MCF 10A (cell line): Measurements from ENCODE around the gene SLC25A36. TPM values are rescaled to one million over a fixed set of nuclear protein-coding genes. Genes with fewer than 3 reads are reported as not detected.
"Not testable (repeated sequence)": the region's sequence is repeated elsewhere in the genome, so short reads cannot be mapped to it uniquely, and the experiment has no call there.

ENCODE experiments used
- BruUV-seq: library from RNA; stranded (reverse); fragments of 400-500 nt; replicated peaks from 2 replicates; lab custom pipeline; 2021; lab: Mats Ljungman, UMichigan
- CTCF ChIA-PET: fragments of 300-600 bp; sonication (Branson Sonifier 250); formaldehyde crosslinking; extraction: SDS; loops from one replicate; lab custom pipeline; 2021; ENCODE audit warnings: antibody characterized with exemption, inconsistent platforms; lab: Yijun Ruan, JAX
- POLR2A ChIA-PET: fragments of 300-600, 350-650 bp; sonication (Branson Sonifier 250); formaldehyde crosslinking; extraction: SDS; loops from one replicate; lab custom pipeline; 2020; ENCODE audit warnings: antibody characterized with exemption, inconsistent platforms; lab: Yijun Ruan, JAX
- DNase-seq: peaks from one replicate; pipeline ENCODE4 v3.0.0-alpha.2; 2018; ENCODE audit not compliant: unreplicated experiment
- H3K27ac Mint-ChIP-seq: one replicate; pipeline ENCODE4 v1.8.0; 2022; ENCODE audit warnings: mild to moderate bottlenecking, low read depth, mixed read lengths; ENCODE audit not compliant: unreplicated experiment
- H3K27me3 Mint-ChIP-seq: one replicate; pipeline ENCODE4 v1.8.0; 2022; ENCODE audit warnings: mixed read lengths; ENCODE audit not compliant: insufficient read depth, unreplicated experiment
- H3K36me3 Mint-ChIP-seq: one replicate; pipeline ENCODE4 v1.8.0; 2022; ENCODE audit warnings: mild to moderate bottlenecking, moderate library complexity, mixed read lengths; ENCODE audit not compliant: insufficient read depth, unreplicated experiment
- H3K4me1 Mint-ChIP-seq: one replicate; pipeline ENCODE4 v1.8.0; 2022; ENCODE audit warnings: mixed read lengths; ENCODE audit not compliant: insufficient read depth, unreplicated experiment
- H3K4me3 Mint-ChIP-seq: one replicate; pipeline ENCODE4 v1.8.0; 2022; ENCODE audit warnings: mild to moderate bottlenecking, moderate library complexity, mixed read lengths; ENCODE audit not compliant: unreplicated experiment
- H3K9me3 Mint-ChIP-seq: one replicate; pipeline ENCODE4 v1.8.0; 2022; ENCODE audit warnings: mixed read lengths; ENCODE audit not compliant: unreplicated experiment
- CTCF ChIP-seq: fragments of 200-600 bp; IDR thresholded peaks from one replicate; pipeline ENCODE4 v1.8.0; 2022; ENCODE audit warnings: antibody characterized with exemption, mild to moderate bottlenecking; ENCODE audit not compliant: unreplicated experiment
- intact Hi-C: fragments of 100-400 bp; cut with micrococcal nuclease; formaldehyde crosslinking; loops from 2 replicates; pipeline ENCODE4 v1.14.1; 2022
- total RNA-seq: library from RNA; stranded (reverse); gene quantifications from 2 replicates; pipeline ENCODE4 v1.2.3, GENCODE V29; 2022

Gene SLC25A36
- total RNA-seq, 1 experiment from 2014 or later, result 71.2 TPM

GRCh38 chr3:140950144-140950543 lies 8.5 kb downstream of the SLC25A36 start:
- BruUV-seq, result no TSS peak
- intact Hi-C loops, result no loop called here
- no peak for DNase-seq
- Mint-ChIP-seq H3K4me3 (no peak overlapping the region), H3K36me3 (peaks cover 9% of the 10 kb centered on the region), H3K27ac (no peak overlapping the region), H3K9me3 (peaks cover 7% of the 10 kb centered on the region), H3K27me3 (no peaks in the 10 kb centered on the region), H3K4me1 (peaks cover 53% of the 10 kb centered on the region)
- CTCF ChIA-PET, result no interaction called here
- POLR2A ChIA-PET, result interaction anchor here (1.0 kb wide), 1 partner anchor 9 kb away, joined by 3 read pairs; no protein-coding TSS in a partner anchor
- no peak for TF ChIP-seq CTCF

- DNase-seq, result no peak
- no peak overlapping the region for H3K27ac Mint-ChIP-seq
- no peaks in the 10 kb centered on the region for H3K27me3 Mint-ChIP-seq
- no peak for TF ChIP-seq CTCF
- H3K36me3 Mint-ChIP-seq, result peaks cover 9% of the 10 kb centered on the region
- no peak overlapping the region for H3K4me3 Mint-ChIP-seq
- intact Hi-C loops, result no loop called here
- CTCF ChIA-PET, result interaction anchor here (1.0 kb wide), 1 partner anchor 52 kb away, joined by 8 read pairs; no protein-coding TSS in a partner anchor
- peaks cover 52% of the 10 kb centered on the region for H3K4me1 Mint-ChIP-seq
- peaks cover 7% of the 10 kb centered on the region for H3K9me3 Mint-ChIP-seq
- no TSS peak for BruUV-seq
- POLR2A ChIA-PET, result no interaction called here
These were observed 9.2 kb downstream of the SLC25A36 start for GRCh38 chr3:140950863-140951262.

GRCh38 chr3:140951750-140952149 lies 10.1 kb downstream of the SLC25A36 start:
- intact Hi-C loops, DNase-seq, H3K27me3 Mint-ChIP-seq, H3K27ac Mint-ChIP-seq, BruUV-seq, H3K36me3 Mint-ChIP-seq, H3K4me3 Mint-ChIP-seq, H3K9me3 Mint-ChIP-seq: not testable (repeated sequence)
- peaks cover 43% of the 10 kb centered on the region for H3K4me1 Mint-ChIP-seq
- ChIA-PET POLR2A (interaction anchor here (0.7 to 3.1 kb wide), 3 partner anchors 8 to 1158 kb away, joined by 3 to 39 read pairs (median 4); no protein-coding TSS in a partner anchor), CTCF (interaction anchor here (0.6 to 1.0 kb wide), 4 partner anchors 8 to 357 kb away, joined by 3 to 8 read pairs (median 4); no protein-coding TSS in a partner anchor)

- no TSS peak for BruUV-seq
- H3K36me3 Mint-ChIP-seq, result peaks cover 6% of the 10 kb centered on the region
- H3K4me1 Mint-ChIP-seq, result peaks cover 42% of the 10 kb centered on the region
- ChIA-PET POLR2A (interaction anchor here (0.6 to 3.1 kb wide), 4 partner anchors 10 to 940 kb away, joined by 3 to 39 read pairs (median 4); no protein-coding TSS in a partner anchor), CTCF (interaction anchor here (0.6 to 1.9 kb wide), 4 partner anchors 11 to 239 kb away, joined by 3 to 7 read pairs (median 6); no protein-coding TSS in a partner anchor)
- no peak for TF ChIP-seq CTCF
- no peak overlapping the region for H3K27ac Mint-ChIP-seq
- peak; percentile 38 for DNase-seq
- H3K27me3 Mint-ChIP-seq, result no peaks in the 10 kb centered on the region
- H3K9me3 Mint-ChIP-seq, result no peaks in the 10 kb centered on the region
- intact Hi-C loops, result no loop called here
- H3K4me3 Mint-ChIP-seq, result no peak overlapping the region
These were observed 11.7 kb downstream of the SLC25A36 start for GRCh38 chr3:140953028-140953960.
